OCI-LY3 (cell line): Measurements from ENCODE around the gene MYB.
A peak's percentile ranks its signal among the peaks of the same experiment; 100 is the strongest.
"Not testable (repeated sequence)": the region's sequence is repeated elsewhere in the genome, so short reads cannot be mapped to it uniquely, and the experiment has no call there.

ENCODE experiments used
- H2AFZ ChIP-seq: fragments of 200-600, 300-600 bp; shearing (Covaris generic); 2 replicates; pipeline ENCODE4 v1.6.0; 2014; ENCODE audit warnings: antibody characterized with exemption, low read depth, low read length
- H3K27ac ChIP-seq: fragments of 200-600, 300-600 bp; sonication (generic); 2 replicates; pipeline ENCODE4 v1.5.1; 2014; ENCODE audit warnings: mild to moderate bottlenecking, low read length, moderate library complexity, mixed read lengths
- H3K27me3 ChIP-seq: fragments of 200-600, 300-600 bp; sonication (generic); 2 replicates; pipeline ENCODE4 v1.6.1; 2014; ENCODE audit warnings: low read depth, low read length, mixed read lengths
- H3K36me3 ChIP-seq: fragments of 200-600, 300-600 bp; sonication (generic); replicated peaks from 2 replicates; pipeline ENCODE3; 2014; ENCODE audit warnings: low read depth, low read length, mixed read lengths
- H3K4me1 ChIP-seq: fragments of 300-600, 200-600 bp; sonication (generic); 2 replicates; pipeline ENCODE4 v1.6.1; 2014; ENCODE audit warnings: low read length, mixed read lengths
- H3K4me2 ChIP-seq: fragments of 200-600, 300-600 bp; sonication (generic); 2 replicates; pipeline ENCODE4 v1.6.1; 2014; ENCODE audit warnings: low read length, mixed read lengths
- H3K4me3 ChIP-seq: fragments of 300-600, 200-600 bp; sonication (generic); 2 replicates; pipeline ENCODE4 v1.5.1; 2014; ENCODE audit warnings: antibody characterized with exemption, mild to moderate bottlenecking, low read length, moderate library complexity
- H3K79me2 ChIP-seq: fragments of 300-600, 200-600 bp; shearing (Covaris generic); 2 replicates; pipeline ENCODE4 v1.6.1; 2014; ENCODE audit warnings: mild to moderate bottlenecking, low read length, mixed read lengths
- H3K9ac ChIP-seq: fragments of 300-600, 200-600 bp; shearing (Covaris generic); 2 replicates; pipeline ENCODE4 v1.6.0; 2014; ENCODE audit warnings: mild to moderate bottlenecking, low read length, moderate library complexity
- H3K9me3 ChIP-seq: fragments of 200-600, 300-600 bp; shearing (Covaris generic); 2 replicates; pipeline ENCODE4 v1.6.1; 2014; ENCODE audit warnings: low read length, mixed read lengths; ENCODE audit not compliant: insufficient read depth
- H4K20me1 ChIP-seq: fragments of 200-600, 300-600 bp; sonication (generic); 2 replicates; pipeline ENCODE4 v1.6.1; 2016; ENCODE audit warnings: low read length, mixed read lengths; ENCODE audit not compliant: insufficient read depth
- CTCF ChIP-seq: fragments of 200-600, 300-600 bp; sonication (generic); IDR thresholded peaks from 2 replicates; pipeline ENCODE4 v1.5.1; 2014; ENCODE audit warnings: antibody characterized with exemption, low read length, low read depth
- EZH2phosphoT487 ChIP-seq: fragments of 200-600 bp; shearing (Covaris generic); IDR thresholded peaks from 2 replicates; pipeline ENCODE4 v1.6.1; 2018; ENCODE audit warnings: antibody characterized with exemption, mixed run types, low read depth

The MYB gene

GRCh38 chr6:135159531-135159930, 21.6 kb upstream of the MYB start:
- peaks cover 27% of the 10 kb centered on the region for H3K4me1 ChIP-seq
- no peak overlapping the region for H3K27ac ChIP-seq
- no peak overlapping the region for H3K4me2 ChIP-seq
- H4K20me1 ChIP-seq, result peaks cover 14% of the 10 kb centered on the region
- H3K27me3 ChIP-seq, result no peaks in the 10 kb centered on the region
- peaks cover 29% of the 10 kb centered on the region for H3K79me2 ChIP-seq
- H3K9me3 ChIP-seq, result no peaks in the 10 kb centered on the region
- no peak overlapping the region for H3K4me3 ChIP-seq
- peaks cover 70% of the 10 kb centered on the region for H3K36me3 ChIP-seq
- no peak overlapping the region for H3K9ac ChIP-seq
- no peak overlapping the region for H2AFZ ChIP-seq
- no peak for TF ChIP-seq CTCF
- TF ChIP-seq EZH2phosphoT487, result no peak

- Histone ChIP-seq H3K9me3 (no peaks in the 10 kb centered on the region), H3K27ac (peak overlapping the region; percentile 12; the same call in 1 of the 2 replicates), H3K9ac (no peak overlapping the region), H3K4me3 (no peak overlapping the region), H3K27me3 (no peaks in the 10 kb centered on the region), H4K20me1 (peaks cover 33% of the 10 kb centered on the region), H3K4me2 (no peak overlapping the region), H3K79me2 (peaks cover 51% of the 10 kb centered on the region), H3K4me1 (peaks cover 37% of the 10 kb centered on the region), H3K36me3 (peaks cover 78% of the 10 kb centered on the region), H2AFZ (no peak overlapping the region)
- TF ChIP-seq CTCF, result no peak
- no peak for TF ChIP-seq EZH2phosphoT487
Observed at GRCh38 chr6:135161411-135162395, 19.4 kb upstream of the MYB start.

GRCh38 chr6:135162678-135163439, 18.2 kb upstream of the MYB start:
- Histone ChIP-seq H3K79me2 (peaks cover 62% of the 10 kb centered on the region), H3K9ac (no peak overlapping the region), H3K4me2 (peak overlapping the region; percentile 26; the same call in 1 of the 2 replicates), H4K20me1 (peaks cover 43% of the 10 kb centered on the region), H3K27ac (peak overlapping the region; percentile 92), H3K4me1 (peaks cover 44% of the 10 kb centered on the region), H3K27me3 (no peaks in the 10 kb centered on the region), H2AFZ (no peak overlapping the region), H3K36me3 (peaks cover 75% of the 10 kb centered on the region), H3K9me3 (no peaks in the 10 kb centered on the region), H3K4me3 (no peak overlapping the region)
- TF ChIP-seq CTCF (peak; percentile 32; the same call in 1 of the 2 replicates), EZH2phosphoT487 (no peak)

- H2AFZ ChIP-seq, result no peak overlapping the region
- H4K20me1 ChIP-seq, result peaks cover 48% of the 10 kb centered on the region
- H3K9ac ChIP-seq, result no peak overlapping the region
- H3K4me3 ChIP-seq, result no peak overlapping the region
- peak overlapping the region; percentile 26; the same call in 1 of the 2 replicates for H3K4me2 ChIP-seq
- H3K27me3 ChIP-seq, result no peaks in the 10 kb centered on the region
- TF ChIP-seq EZH2phosphoT487 (no peak), CTCF (no peak)
- peak overlapping the region; percentile 92 for H3K27ac ChIP-seq
- H3K9me3 ChIP-seq, result no peaks in the 10 kb centered on the region
- H3K4me1 ChIP-seq, result peaks cover 49% of the 10 kb centered on the region
- peaks cover 68% of the 10 kb centered on the region for H3K79me2 ChIP-seq
- peaks cover 77% of the 10 kb centered on the region for H3K36me3 ChIP-seq
Observed at GRCh38 chr6:135163440-135163738, 17.7 kb upstream of the MYB start.

GRCh38 chr6:135164387-135164786, 16.7 kb upstream of the MYB start:
- H3K4me3 ChIP-seq, H3K9me3 ChIP-seq: not testable (repeated sequence)

More at GRCh38 chr6:135164387-135164786, 16.7 kb upstream of the MYB start:
- not testable (repeated sequence) for H3K27me3 ChIP-seq, H2AFZ ChIP-seq, H3K9ac ChIP-seq
- H3K4me1 ChIP-seq, result peaks cover 51% of the 10 kb centered on the region
- H4K20me1 ChIP-seq, result peaks cover 52% of the 10 kb centered on the region
- peaks cover 70% of the 10 kb centered on the region for H3K36me3 ChIP-seq
- H3K27ac ChIP-seq, result peak overlapping the region; percentile 92
- peaks cover 76% of the 10 kb centered on the region for H3K79me2 ChIP-seq
- H3K4me2 ChIP-seq, result peak overlapping the region; percentile 22; the same call in 1 of the 2 replicates
